ENCODE measurements around the gene BTG4.

GRCh38 chr11:111548525-111548924, 36.3 kb upstream of the BTG4 start:
- TF ChIP-seq EZH2 (IDR thresholded peaks at IDR 0.05; ENCODE audit: borderline replicate concordance, low read depth, low read length, severe bottlenecking) = no peak
- TF ChIP-seq CTCF (IDR thresholded peaks at IDR 0.05; ENCODE audit: borderline replicate concordance, extremely low read depth, low read length, poor library complexity, severe bottlenecking) = no peak

Data from DND-41 (cell line).